ENCODE measurements around the gene VMAC. TPM values are rescaled to one million over a fixed set of nuclear protein-coding genes. Genes with fewer than 3 reads are reported as not detected.

The VMAC gene
- total and polyA plus RNA-seq, 2 of the 13 experiments (the other 11 are each of a cell fraction or from before 2014, with no cell fraction given), result 2.4 TPM

- Histone ChIP-seq H3K79me2 (ENCODE audit: insufficient read depth, low read length) (no peaks in the 10 kb centered on the region), H3K27ac (ENCODE audit: extremely low read length, insufficient read depth, low read length) (no peak overlapping the region), H3K9me3 (ENCODE audit: low read length) (no peaks in the 10 kb centered on the region), H3K4me3 (replicated peaks in 1 of 3; ENCODE audit: insufficient read depth in 1 of 3, low read depth in 2 of 3, low read length in 3 of 3) (no peak overlapping the region), H3K27me3 (ENCODE audit: control insufficient read depth in 1 of 2, insufficient read depth in 2 of 2, low read length in 2 of 2) (no peaks in the 10 kb centered on the region), H2AFZ (ENCODE audit: low read length) (no peak overlapping the region), H4K20me1 (ENCODE audit: insufficient read depth, low read length) (no peaks in the 10 kb centered on the region), H3K4me2 (ENCODE audit: low read depth, low read length) (no peak overlapping the region), H3K4me1 (ENCODE audit: insufficient read depth, low read length) (peaks cover 49% of the 10 kb centered on the region), H3K36me3 (replicated peaks in 1 of 2; ENCODE audit: control insufficient read depth in 1 of 2, insufficient read depth in 2 of 2, low read length in 2 of 2) (peaks cover 26 to 43% of the 10 kb centered on the region in 2 experiments; a peak in 4 of 5 replicates), H3K9ac (ENCODE audit: insufficient read depth, low read depth, low read length) (no peak overlapping the region)
- FAIRE-seq, result no peak
- no TSS peak for BruUV-seq (replicated peaks)
- in situ Hi-C loops (cut with HindIII; ENCODE audit: extremely low pct_ligation_motif_present, low pct_unique_long_range_greater_than_20kb) (no loop called here), intact Hi-C loops (cut with micrococcal nuclease; ENCODE audit: unreplicated experiment) (no loop called here)
- ATAC-seq, result no peak
- ChIA-PET CTCF (ENCODE audit: low intra/inter-chr PET ratio, low total read pairs) (no interaction called here), POLR2A (interaction anchor here (1.0 kb wide), 1 partner anchor 12 kb away, joined by 3 read pairs; no protein-coding TSS in a partner anchor)
- no peak for TF ChIP-seq ATRX (CRISPR knock-in tag; IDR thresholded peaks at IDR 0.05; ENCODE audit: borderline replicate concordance)
- TF ChIP-seq KDM1A (CRISPR knock-in tag; IDR thresholded peaks at IDR 0.05), result no peak
- TF ChIP-seq ZNF17 (CRISPR knock-in tag; IDR thresholded peaks at IDR 0.05), result no peak
- TF ChIP-seq ZNF552 (CRISPR knock-in tag; IDR thresholded peaks at IDR 0.05; ENCODE audit: borderline replicate concordance), result no peak
- TF ChIP-seq, protein P1, sequence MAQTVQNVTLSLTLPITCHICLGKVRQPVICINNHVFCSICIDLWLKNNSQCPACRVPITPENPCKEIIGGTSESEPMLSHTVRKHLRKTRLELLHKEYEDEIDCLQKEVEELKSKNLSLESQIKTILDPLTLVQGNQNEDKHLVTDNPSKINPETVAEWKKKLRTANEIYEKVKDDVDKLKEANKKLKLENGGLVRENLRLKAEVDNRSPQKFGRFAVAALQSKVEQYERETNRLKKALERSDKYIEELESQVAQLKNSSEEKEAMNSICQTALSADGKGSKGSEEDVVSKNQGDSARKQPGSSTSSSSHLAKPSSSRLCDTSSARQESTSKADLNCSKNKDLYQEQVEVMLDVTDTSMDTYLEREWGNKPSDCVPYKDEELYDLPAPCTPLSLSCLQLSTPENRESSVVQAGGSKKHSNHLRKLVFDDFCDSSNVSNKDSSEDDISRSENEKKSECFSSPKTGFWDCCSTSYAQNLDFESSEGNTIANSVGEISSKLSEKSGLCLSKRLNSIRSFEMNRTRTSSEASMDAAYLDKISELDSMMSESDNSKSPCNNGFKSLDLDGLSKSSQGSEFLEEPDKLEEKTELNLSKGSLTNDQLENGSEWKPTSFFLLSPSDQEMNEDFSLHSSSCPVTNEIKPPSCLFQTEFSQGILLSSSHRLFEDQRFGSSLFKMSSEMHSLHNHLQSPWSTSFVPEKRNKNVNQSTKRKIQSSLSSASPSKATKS (CRISPR knock-in tag; IDR thresholded peaks at IDR 0.05), result no peak
- TF ChIP-seq AKAP8 (CRISPR knock-in tag; IDR thresholded peaks at IDR 0.05), result no peak
- TF ChIP-seq E2F2 (CRISPR knock-in tag; IDR thresholded peaks at IDR 0.05; ENCODE audit: borderline replicate concordance), result no peak
- TF ChIP-seq ZNF3 (CRISPR knock-in tag; IDR thresholded peaks at IDR 0.05), result no peak
- no peak for TF ChIP-seq PRPF4 (IDR thresholded peaks at IDR 0.05; ENCODE audit: low read depth, low read length, poor library complexity, severe bottlenecking)
- TF ChIP-seq, protein P2, sequence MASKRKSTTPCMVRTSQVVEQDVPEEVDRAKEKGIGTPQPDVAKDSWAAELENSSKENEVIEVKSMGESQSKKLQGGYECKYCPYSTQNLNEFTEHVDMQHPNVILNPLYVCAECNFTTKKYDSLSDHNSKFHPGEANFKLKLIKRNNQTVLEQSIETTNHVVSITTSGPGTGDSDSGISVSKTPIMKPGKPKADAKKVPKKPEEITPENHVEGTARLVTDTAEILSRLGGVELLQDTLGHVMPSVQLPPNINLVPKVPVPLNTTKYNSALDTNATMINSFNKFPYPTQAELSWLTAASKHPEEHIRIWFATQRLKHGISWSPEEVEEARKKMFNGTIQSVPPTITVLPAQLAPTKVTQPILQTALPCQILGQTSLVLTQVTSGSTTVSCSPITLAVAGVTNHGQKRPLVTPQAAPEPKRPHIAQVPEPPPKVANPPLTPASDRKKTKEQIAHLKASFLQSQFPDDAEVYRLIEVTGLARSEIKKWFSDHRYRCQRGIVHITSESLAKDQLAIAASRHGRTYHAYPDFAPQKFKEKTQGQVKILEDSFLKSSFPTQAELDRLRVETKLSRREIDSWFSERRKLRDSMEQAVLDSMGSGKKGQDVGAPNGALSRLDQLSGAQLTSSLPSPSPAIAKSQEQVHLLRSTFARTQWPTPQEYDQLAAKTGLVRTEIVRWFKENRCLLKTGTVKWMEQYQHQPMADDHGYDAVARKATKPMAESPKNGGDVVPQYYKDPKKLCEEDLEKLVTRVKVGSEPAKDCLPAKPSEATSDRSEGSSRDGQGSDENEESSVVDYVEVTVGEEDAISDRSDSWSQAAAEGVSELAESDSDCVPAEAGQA (IDR thresholded peaks at IDR 0.05; ENCODE audit: low read depth), result no peak
- TF ChIP-seq, protein P2 (CRISPR knock-in tag; IDR thresholded peaks at IDR 0.05; ENCODE audit: borderline replicate concordance), result no peak
- 87% methylated on average over 11 of the region's 11 CpGs for WGBS (ENCODE audit: low lambda C conversion rate)
- no peak for DNase-seq (ENCODE audit: low spot score)
Measured at GRCh38 chr19:5915782-5916165, 11.1 kb downstream of the VMAC start.
